Heart right ventricle (tissue), 16 donors: ENCODE measurements around the gene TPM2. TPM values are rescaled to one million over a fixed set of nuclear protein-coding genes. Genes with fewer than 3 reads are reported as not detected.

ENCODE experiments used
- ATAC-seq, 8 donors: fragments of 200-7000 bp; cut with Tn5 transposase; one replicate each; pipeline ENCODE4 v1.9.1; 2020; ENCODE audit warnings: mild to moderate bottlenecking in 8 of 8, moderate library complexity in 8 of 8, moderate number of reproducible peaks in 1 of 8
- DNase-seq, 2 donors: peaks; one replicate each; pipeline ENCODE4 v3.0.0-alpha.2; 2020
- H3K27ac ChIP-seq, 10 donors: fragments of 200-600 bp; sonication (generic) in 2 of 10; one replicate each; pipeline versions ENCODE4 v1.5.0 to v1.8.0; 2020 to 2022; ENCODE audit warnings: mild to moderate bottlenecking in 3 of 10
- H3K27me3 ChIP-seq, 7 donors: fragments of 200-600 bp; one replicate each; pipeline ENCODE4 v1.8.0; 2021 to 2022; ENCODE audit warnings: mild to moderate bottlenecking in 2 of 7
- H3K36me3 ChIP-seq, 9 donors: fragments of 200-600 bp; sonication (generic) in 1 of 9; one replicate each; pipeline versions ENCODE4 v1.5.0 to v1.8.0; 2020 to 2022; ENCODE audit warnings: mild to moderate bottlenecking in 2 of 9
- H3K4me1 ChIP-seq, 9 donors: fragments of 200-600 bp; sonication (generic) in 1 of 9; one replicate each; pipeline versions ENCODE4 v1.5.0 to v1.8.0; 2020 to 2022; ENCODE audit warnings: mild to moderate bottlenecking in 4 of 9
- H3K4me3 ChIP-seq, 10 donors: fragments of 200-600 bp; sonication (generic) in 2 of 10; one replicate each; pipeline versions ENCODE4 v1.5.0 to v1.8.0; 2020 to 2022; ENCODE audit warnings: mild to moderate bottlenecking in 7 of 10, moderate library complexity in 2 of 10
- H3K9me3 ChIP-seq, 11 donors: fragments of 200-600 bp in 10 of 11; sonication (generic) in 2 of 11; one replicate each; pipeline versions ENCODE4 v1.5.0 to v1.8.0; 2013 to 2022; ENCODE audit warnings: mild to moderate bottlenecking in 2 of 11, control low read depth in 1 of 11, moderate library complexity in 1 of 11
- CTCF ChIP-seq, 9 donors: fragments of 200-600 bp; sonication (generic) in 2 of 9; IDR thresholded peaks; one replicate each; pipeline versions ENCODE4 v1.5.0 to v1.8.0; 2021 to 2022; ENCODE audit warnings: antibody characterized with exemption in 9 of 9, mild to moderate bottlenecking in 5 of 9, moderate library complexity in 1 of 9
- WGBS, 2 donors: extraction: QIAGEN DNeasy Blood & Tissue Kit; methylation state at CpG; one replicate each; pipeline ENCODE4 v1.1.7; 2013; ENCODE audit warnings: inconsistent platforms in 1 of 2; 5-methylcytosine and 5-hydroxymethylcytosine counted together
- intact Hi-C, 10 donors: fragments of 100-400 bp; cut with DNase I; formaldehyde crosslinking; loops; one replicate each; pipeline versions ENCODE4 v1.11.1 to v1.14.2; 2022
- polyA plus RNA-seq, 2 donors: library from polyadenylated mRNA; stranded (reverse); fragments of 200-250 nt; gene quantifications; one replicate each; pipeline ENCODE4 v1.2.3, GENCODE V29; 2013
- total RNA-seq, 10 donors: library from RNA; stranded (reverse); fragmentation: NEBNext Ultra II Directional in 3 of 10; extraction: Animal tissue kit (Norgen Biotek cat#: 25700) in 3 of 10; gene quantifications; one replicate each; pipeline versions ENCODE4 v1.2.1 to v1.2.4, GENCODE V29; 2021 to 2023
- donor health status: Arrhythmogenic right ventricular cardiomyopathy.
- donor health status: ischemic (EF 13 %, LVEDD 7.1; RV severe dilation, severe dysfunction).
- donor health status: healthy with polysubstance abuse.
- donor health status: DM: no; HTN: yes; CAD: no.
- donor health status: DM: no; HTN: no; CAD: no.
- donor health status: ischemic (EF 25% LVEDD 6.9; RV normal size, moderate dysfunction).
- donor health status: ischemic (EF 25% LVEDD 5.7; RV mildly dilated, moderate dysfunction).
- donor health status: healthy.
- donor health status: DM: yes; HTN: yes; CAD: no.
- donor health status: Ischemic cardiomyopathy.
- donor health status: ischemic (EF 35%, LVEDD 5.7; RV mildly dilated, moderate dysfunction).
- donor health status: nonischemic (EF 11% LVEDD 7.7; RV severe dilation, severe dysfunction).
- donor health status: DM: yes; HTN: yes; CAD: no.
- donor health status: PGD.
- donor health status: ischemic (EF 29% LVEDD 5.4; RV normal size, mild dysfunction).
- donor health status: nonischemic (EF 23%, LVEDD 6.1; RV moderate dilation, normal function).

The TPM2 gene
- total and polyA plus RNA-seq, 12 donors = 548 to 1,940 (median 784) TPM

- Histone ChIP-seq H3K36me3 (peaks cover 0 to 38% (median 24%) of the 10 kb centered on the region in 9 donors), H3K27ac (no peak overlapping the region), H3K27me3 (peaks cover 0 to 16% (median 0%) of the 10 kb centered on the region in 7 donors), H3K9me3 (no peaks in the 10 kb centered on the region), H3K4me1 (peaks cover 1 to 26% (median 13%) of the 10 kb centered on the region in 9 donors), H3K4me3 (no peak overlapping the region)
- ATAC-seq (no peak), DNase-seq (no peak)
- intact Hi-C loops = no loop called here
- 77 to 85% methylated on average over 8 of the region's 8 CpGs for WGBS, 2 donors
- TF ChIP-seq CTCF (IDR thresholded peaks at IDR 0.05) = no peak
These were observed 9.9 kb downstream of the TPM2 start for GRCh38 chr9:35679766-35680330.

- Histone ChIP-seq H3K9me3 (no peaks in the 10 kb centered on the region), H3K4me3 (no peak overlapping the region), H3K36me3 (peaks cover 0 to 31% (median 18%) of the 10 kb centered on the region in 9 donors), H3K27me3 (peaks cover 0 to 16% (median 0%) of the 10 kb centered on the region in 7 donors), H3K27ac (no peak overlapping the region), H3K4me1 (peaks cover 0 to 19% (median 13%) of the 10 kb centered on the region in 9 donors)
- no peak for DNase-seq
- ATAC-seq = no peak
- no peak for TF ChIP-seq CTCF (IDR thresholded peaks at IDR 0.05)
- WGBS, 2 donors = 90 to 94% methylated on average over 5 of the region's 5 CpGs
- intact Hi-C loops = no loop called here
These were observed 10.6 kb downstream of the TPM2 start for GRCh38 chr9:35679091-35679490.

GRCh38 chr9:35675732-35676392 lies 13.9 kb downstream of the TPM2 start:
- ATAC-seq = peak; percentile 49 to 75 (median 60)
- DNase-seq = peak; percentile 49 to 64
- Histone ChIP-seq H3K9me3 (no peaks in the 10 kb centered on the region), H3K4me3 (peak overlapping the region; percentile 20 to 75 (median 58)), H3K36me3 (no peaks in the 10 kb centered on the region), H3K4me1 (peaks cover 0 to 23% (median 13%) of the 10 kb centered on the region in 9 donors), H3K27me3 (peaks cover 0 to 16% (median 0%) of the 10 kb centered on the region in 7 donors), H3K27ac (peak overlapping the region in 3 of 10 donors; percentile 20 to 39 (median 25))
- WGBS, 2 donors = 4% methylated on average over 48 to 51 of the region's 51 CpGs
- peak in 1 of 9 donors; percentile 19 for TF ChIP-seq CTCF (IDR thresholded peaks at IDR 0.05)
- intact Hi-C loops = no loop called here

GRCh38 chr9:35675204-35675603 lies 14.5 kb downstream of the TPM2 start:
- intact Hi-C loops = no loop called here
- 42 to 47% methylated on average over 13 of the region's 13 CpGs for WGBS, 2 donors
- no peak for TF ChIP-seq CTCF (IDR thresholded peaks at IDR 0.05)
- H3K4me1 ChIP-seq = peaks cover 0 to 23% (median 13%) of the 10 kb centered on the region in 9 donors
- no peaks in the 10 kb centered on the region for H3K9me3 ChIP-seq
- no peaks in the 10 kb centered on the region for H3K36me3 ChIP-seq
- peaks cover 0 to 16% (median 0%) of the 10 kb centered on the region in 7 donors for H3K27me3 ChIP-seq
- ATAC-seq (peak in 2 of 8 donors; percentile 3 to 12), DNase-seq (no peak)
- H3K4me3 ChIP-seq = peak overlapping the region in 9 of 10 donors; percentile 36 to 75 (median 59)
- H3K27ac ChIP-seq = no peak overlapping the region
